HG02678 (cell line): ENCODE results near the gene RYR3.
A peak's percentile ranks its signal among the peaks of the same experiment; 100 is the strongest.

Experiments used
- ATAC-seq: cut with Tn5 transposase; IDR thresholded peaks from one replicate; pipeline ENCODE4 v1.9.1; 2021; ENCODE audit warnings: mild to moderate bottlenecking, moderate library complexity; ENCODE audit not compliant: unreplicated experiment

The RYR3 gene

GRCh38 chr15:33636958-33637357, 326.2 kb downstream of the RYR3 start:
- no peak for ATAC-seq

DNA sequence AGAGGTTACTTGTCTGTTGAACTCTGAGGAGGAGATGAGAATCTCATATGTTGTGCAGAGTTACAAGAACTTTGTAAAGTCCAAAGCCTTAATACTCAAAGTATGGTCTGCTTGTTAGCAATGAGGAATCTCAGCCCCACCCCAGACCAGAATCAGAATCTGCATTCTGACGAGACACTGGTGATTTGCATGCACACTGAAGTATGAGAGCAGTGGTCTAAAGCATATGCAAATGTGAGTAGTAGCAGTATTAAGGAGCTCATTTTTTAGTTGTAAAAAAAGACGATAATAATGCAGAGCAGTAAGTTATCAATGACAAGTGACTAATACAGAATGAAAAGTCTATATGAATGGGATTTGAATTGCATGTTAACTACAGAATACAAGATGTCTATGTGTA, 327.7 kb downstream of the RYR3 start:
- no peak for ATAC-seq

GRCh38 chr15:33639051-33639450, 328.3 kb downstream of the RYR3 start:
- ATAC-seq, result no peak

DNA sequence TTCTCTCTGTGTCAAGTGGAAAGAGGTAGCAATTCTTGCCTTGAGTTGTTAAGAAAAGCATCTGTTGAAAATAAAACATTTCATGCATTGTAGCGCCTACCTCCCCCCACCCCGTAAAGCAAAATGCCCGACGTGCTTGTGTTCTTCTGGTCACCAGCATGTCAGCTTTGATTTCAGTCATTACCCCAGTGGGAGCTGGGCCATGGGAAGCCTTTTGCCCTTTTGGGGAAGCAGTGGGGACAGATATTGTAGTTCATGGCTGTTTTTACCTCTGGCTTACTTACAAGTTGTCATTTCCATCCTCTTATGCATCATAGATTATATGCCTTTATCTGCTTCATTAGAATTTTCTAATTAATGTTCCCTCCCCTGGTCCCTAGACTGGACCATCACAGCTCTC, 328.7 kb downstream of the RYR3 start:
- ATAC-seq, result no peak

DNA sequence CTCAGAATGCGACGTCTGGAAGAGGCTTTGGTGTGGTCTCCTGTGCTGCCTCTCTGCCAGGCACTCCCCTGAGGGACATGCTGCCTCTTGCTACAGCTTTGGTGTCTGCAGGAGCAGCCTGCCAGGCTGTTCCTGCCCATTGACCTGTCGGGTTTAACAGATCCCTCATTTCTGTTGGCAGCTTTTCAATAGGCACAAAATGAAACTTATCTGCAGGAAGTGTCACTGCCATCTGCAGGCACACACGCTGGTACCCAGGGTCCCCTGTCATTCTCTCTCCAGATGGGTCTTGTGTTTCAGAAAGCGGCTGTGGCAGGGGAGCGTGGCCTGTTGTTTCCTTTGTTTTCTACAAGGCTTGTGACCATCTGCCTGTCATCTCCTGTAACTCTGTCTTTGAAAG, 329.2 kb downstream of the RYR3 start:
- no peak for ATAC-seq

DNA sequence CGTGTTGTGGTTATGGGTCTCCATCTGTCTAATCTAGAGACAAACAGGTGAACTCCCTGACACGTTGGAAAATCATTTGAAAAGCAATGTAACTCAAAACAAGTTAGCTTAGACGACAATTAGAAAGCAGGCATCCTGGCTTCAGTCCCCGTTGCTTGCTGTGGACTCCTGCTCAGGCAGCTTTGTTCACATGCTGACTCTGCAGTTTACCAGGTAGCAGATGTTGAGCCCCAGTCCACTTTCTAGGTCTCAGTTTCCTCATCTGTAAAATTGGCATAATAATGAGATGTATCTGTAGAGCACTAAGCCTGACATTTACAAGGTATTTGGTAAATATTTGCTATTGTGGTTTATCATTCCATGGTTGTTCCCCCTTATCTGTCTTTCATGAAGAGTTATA, 330.3 kb downstream of the RYR3 start:
- ATAC-seq, result no peak

GRCh38 chr15:33644304-33644703, 333.5 kb downstream of the RYR3 start:
- no peak for ATAC-seq

- ATAC-seq, result no peak
Observed at GRCh38 chr15:33646744-33647143, 336.0 kb downstream of the RYR3 start.

GRCh38 chr15:33649217-33649933, 338.6 kb downstream of the RYR3 start:
- no peak for ATAC-seq

DNA sequence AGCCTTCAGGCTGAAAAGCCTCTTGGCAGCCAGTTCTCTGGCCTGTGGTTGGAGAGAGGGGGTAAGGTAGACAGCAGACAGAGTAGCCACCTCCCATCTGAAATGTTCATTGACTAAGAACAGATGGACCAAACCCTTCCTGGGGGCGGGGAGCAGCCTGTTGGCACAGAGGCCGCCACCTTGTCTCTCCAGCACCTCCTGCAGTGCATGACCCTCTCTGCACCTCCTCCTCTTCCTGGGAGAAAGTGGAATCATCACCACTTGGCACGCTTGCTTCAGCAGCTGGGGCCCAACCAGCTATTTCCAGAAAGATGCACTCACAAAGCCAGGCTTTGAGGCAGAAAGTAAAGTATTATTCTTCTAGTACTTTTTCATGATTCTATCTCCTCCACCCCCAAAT, 344.1 kb downstream of the RYR3 start:
- no peak for ATAC-seq

DNA sequence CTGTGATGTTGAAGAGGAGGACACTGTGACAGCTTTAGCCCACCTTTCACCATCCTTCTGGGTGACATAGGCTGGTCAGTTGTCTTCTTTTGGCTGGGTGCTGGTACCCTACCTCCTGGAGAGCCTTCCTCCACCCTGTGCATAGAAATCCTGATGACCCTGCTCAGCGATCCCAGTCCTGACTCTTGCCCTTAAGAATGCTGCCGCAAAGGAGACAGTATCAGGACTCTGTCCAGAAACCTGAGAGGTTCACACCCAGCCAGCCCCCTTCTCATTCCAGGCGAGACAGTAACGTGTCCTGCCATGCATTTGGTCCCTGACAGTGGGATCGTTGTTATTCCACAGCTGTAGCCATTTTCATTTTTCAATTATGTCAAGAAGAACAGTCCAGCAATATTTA, 344.7 kb downstream of the RYR3 start:
- ATAC-seq, result no peak

- ATAC-seq, result no peak
Observed at GRCh38 chr15:33656168-33656567, 345.4 kb downstream of the RYR3 start.

DNA sequence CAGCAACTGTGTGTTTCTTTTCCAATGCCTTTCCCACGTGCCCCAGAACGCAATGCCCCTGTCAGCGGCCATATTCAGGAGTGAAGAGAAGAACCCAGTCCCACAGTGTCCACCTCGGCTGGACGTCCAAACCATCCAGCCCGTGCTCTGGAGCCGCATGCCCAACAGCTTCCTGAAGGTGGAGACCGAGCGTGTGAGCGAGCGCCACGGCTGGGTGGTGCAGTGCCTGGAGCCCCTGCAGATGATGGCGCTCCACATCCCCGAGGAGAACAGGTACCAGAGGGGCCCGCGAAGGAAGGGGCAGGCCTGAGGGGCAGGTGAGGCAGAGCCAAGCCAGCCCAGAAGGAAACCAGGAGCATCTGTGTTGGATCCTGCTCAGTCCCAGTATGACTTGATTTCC, 349.4 kb downstream of the RYR3 start:
- ATAC-seq, result no peak

DNA sequence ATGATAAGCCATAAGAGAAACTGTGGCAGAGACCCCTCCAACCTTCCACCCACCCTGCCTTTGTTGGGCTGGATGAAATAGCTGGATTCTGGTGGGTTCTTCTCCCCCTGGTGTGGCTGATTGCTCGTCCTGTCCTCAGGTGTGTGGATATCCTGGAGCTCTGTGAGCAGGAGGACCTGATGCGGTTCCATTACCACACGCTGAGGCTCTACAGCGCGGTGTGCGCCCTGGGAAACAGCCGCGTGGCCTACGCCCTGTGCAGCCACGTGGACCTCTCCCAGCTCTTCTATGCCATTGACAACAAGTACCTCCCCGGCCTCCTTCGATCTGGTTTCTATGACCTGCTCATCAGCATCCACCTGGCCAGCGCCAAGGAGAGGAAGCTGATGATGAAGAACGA, 351.2 kb downstream of the RYR3 start:
- no peak for ATAC-seq

DNA sequence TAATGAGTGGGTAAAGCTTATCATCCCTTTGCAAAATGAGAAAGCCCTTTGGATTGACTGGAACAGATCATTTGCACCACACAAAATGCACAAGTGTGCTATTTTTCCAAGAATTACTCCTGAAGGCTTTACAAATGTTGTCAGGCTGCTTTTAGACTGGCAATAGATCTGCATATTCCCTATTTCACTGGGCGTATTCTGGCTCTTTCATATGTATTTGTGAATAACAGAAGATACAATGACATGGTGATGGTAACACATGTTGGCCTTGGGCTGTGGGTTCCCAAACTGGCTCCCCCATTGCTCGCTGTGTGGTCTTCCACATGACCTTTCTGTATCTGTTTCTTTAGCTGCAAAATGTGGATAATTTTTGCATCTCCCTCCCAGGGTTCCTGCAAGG, 354.2 kb downstream of the RYR3 start:
- no peak for ATAC-seq

- no peak for ATAC-seq
Observed at GRCh38 chr15:33670567-33670966, 359.8 kb downstream of the RYR3 start.

DNA sequence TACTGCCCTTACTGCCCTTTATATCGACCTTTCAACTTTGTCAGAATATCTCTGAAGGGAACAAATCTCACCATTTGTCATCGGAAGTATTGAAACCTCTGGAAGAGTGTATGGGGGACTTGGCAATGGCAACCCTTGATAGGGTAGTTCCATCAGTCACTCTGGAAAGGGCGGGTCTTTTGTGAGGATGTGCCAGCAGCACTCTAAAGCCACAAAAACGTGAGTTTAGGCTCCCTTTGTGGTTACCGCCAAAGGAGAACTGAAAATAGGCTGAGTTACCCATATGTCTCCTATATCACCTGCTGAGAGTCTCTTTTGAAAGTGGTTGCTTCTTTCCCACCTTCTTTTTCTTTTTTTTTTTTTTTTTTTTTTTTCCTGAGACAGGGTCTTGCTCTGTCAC, 360.7 kb downstream of the RYR3 start:
- ATAC-seq, result peak; percentile 93

DNA sequence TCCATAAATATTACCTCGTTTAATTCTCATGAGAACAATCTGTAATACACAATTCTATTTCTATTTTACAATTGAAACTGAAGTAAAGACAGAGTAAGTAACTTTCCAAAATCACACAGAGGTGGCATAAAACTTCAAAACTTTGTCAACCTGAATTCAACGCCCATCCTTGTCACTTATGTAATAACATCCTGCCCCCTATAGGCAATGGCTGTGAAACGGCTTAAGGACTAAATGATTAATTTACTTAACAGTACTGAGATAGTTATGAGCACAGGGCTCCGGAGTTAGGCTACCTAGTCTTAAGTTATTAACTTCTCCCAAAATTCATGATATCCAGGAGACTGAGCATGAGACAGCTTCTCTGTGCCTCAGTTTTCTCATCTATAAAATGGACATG, 364.5 kb downstream of the RYR3 start:
- no peak for ATAC-seq

DNA sequence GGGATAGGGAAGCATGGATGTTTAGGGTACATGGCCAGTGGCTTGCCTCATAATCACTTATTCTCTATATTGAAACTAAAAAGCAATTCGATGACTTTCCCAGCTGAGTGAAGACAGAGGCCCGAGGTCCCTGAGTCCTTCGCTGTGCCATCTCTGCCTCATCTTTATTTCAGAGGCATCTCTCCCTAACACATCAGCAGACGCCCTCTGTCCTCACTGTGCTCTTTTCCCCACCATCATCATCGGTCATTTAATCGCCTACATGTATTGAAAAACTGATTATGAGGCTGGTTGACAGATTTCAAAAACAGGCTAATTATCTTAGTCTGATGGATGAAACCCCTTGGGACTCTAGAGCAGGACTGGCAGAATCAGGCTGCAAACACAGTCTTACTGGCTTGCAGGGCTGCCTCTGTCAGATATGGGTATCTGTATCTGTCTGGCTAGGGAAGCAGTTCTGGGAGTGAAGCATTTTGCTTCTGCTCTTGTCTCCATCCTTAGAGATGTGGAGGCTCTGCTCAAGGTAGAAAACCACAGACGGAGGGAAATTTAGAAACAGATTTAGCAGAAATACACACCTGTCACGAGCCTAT, 366.6 kb downstream of the RYR3 start:
- no peak for ATAC-seq

GRCh38 chr15:33678176-33678575, 367.4 kb downstream of the RYR3 start:
- ATAC-seq, result no peak

DNA sequence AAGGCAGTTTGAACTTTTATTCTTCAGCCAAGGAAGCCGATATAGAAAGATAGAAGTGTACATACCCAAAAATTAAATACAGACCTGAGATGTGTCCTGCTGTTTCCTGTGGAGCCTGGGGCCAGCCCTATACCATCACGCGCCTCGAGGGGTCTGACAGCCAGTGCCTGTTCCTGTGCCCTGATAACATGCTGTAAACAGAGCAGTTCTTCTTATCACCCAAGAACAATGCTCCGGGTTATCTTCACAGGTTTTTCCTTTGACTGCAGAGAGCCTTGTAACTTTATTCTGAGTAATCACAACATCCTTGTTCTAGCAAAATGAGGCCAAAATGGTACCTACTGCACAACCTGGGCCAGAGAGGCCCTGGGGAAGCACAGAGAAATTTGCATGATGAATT, 367.8 kb downstream of the RYR3 start:
- ATAC-seq, result no peak

- no peak for ATAC-seq
Observed at GRCh38 chr15:33679061-33679460, 368.3 kb downstream of the RYR3 start.

- no peak for ATAC-seq
Observed at GRCh38 chr15:33680336-33680735, 369.6 kb downstream of the RYR3 start.
